H1 (cell line): ENCODE measurements around the gene BRAT1. TPM values are rescaled to one million over a fixed set of nuclear protein-coding genes. Genes with fewer than 3 reads are reported as not detected.

Experiments
- CTCF ChIA-PET: fragments of 300-600 bp; sonication (Branson Sonifier 250); formaldehyde crosslinking; loops from one replicate; lab custom pipeline; 2021; ENCODE audit not compliant: partially characterized antibody; lab: Charles Lee
- POLR2A ChIA-PET: fragments of 300-600 bp; sonication (Branson Sonifier 250); formaldehyde crosslinking; loops from one replicate; lab custom pipeline; 2021; ENCODE audit warnings: inconsistent platforms; ENCODE audit not compliant: partially characterized antibody; lab: Charles Lee
- DNase-seq, 2 experiments: peaks; one replicate each; pipeline versions ENCODE4 v3.0.0 to v3.0.0-alpha.2; 2010 to 2022; ENCODE audit warnings: low spot score in 2 of 2, low read depth in 1 of 2, mixed read lengths in 1 of 2
- FAIRE-seq: peaks from 2 replicates; lab custom pipeline; 2011; peaks lifted over from hg19 to GRCh38; lab: Jason Lieb, UNC
- H2AFZ ChIP-seq: 2 replicates; pipeline ENCODE4 v1.8.1; 2012; ENCODE audit warnings: low read length, inconsistent platforms
- H2AK5ac ChIP-seq: 2 replicates; pipeline ENCODE4 v1.6.1; 2013; ENCODE audit warnings: low read depth, low read length
- H2BK120ac ChIP-seq: replicated peaks from 2 replicates; pipeline ENCODE3; 2013; ENCODE audit warnings: low read depth, low read length, inconsistent platforms
- H2BK12ac ChIP-seq: 2 replicates; pipeline ENCODE4 v1.6.1; 2013; ENCODE audit warnings: low read depth, low read length
- H2BK15ac ChIP-seq: 2 replicates; pipeline ENCODE4 v1.6.1; 2013; ENCODE audit warnings: low read length
- H2BK20ac ChIP-seq: 2 replicates; pipeline ENCODE4 v1.6.1; 2013; ENCODE audit warnings: low read length
- H2BK5ac ChIP-seq: 2 replicates; pipeline ENCODE4 v1.6.1; 2013; ENCODE audit warnings: low read depth, low read length
- H3K14ac ChIP-seq: 2 replicates; pipeline ENCODE4 v1.6.1; 2013; ENCODE audit warnings: inconsistent platforms; ENCODE audit not compliant: insufficient read length
- H3K18ac ChIP-seq: 2 replicates; pipeline ENCODE4 v1.6.1; 2013; ENCODE audit warnings: low read length; ENCODE audit errors: extremely low read depth
- H3K23ac ChIP-seq: 2 replicates; pipeline ENCODE4 v1.6.1; 2013; ENCODE audit warnings: inconsistent platforms; ENCODE audit not compliant: insufficient read length
- H3K23me2 ChIP-seq: 2 replicates; pipeline ENCODE4 v1.6.1; 2013; ENCODE audit warnings: low read depth, low read length
- H3K27ac ChIP-seq: 2 replicates; pipeline ENCODE4 v1.6.1; 2011; ENCODE audit warnings: low read depth, low read length, inconsistent platforms
- H3K27me3 ChIP-seq, 4 experiments: replicated peaks in 1 of 4; 1 replicate in 1 of 4; 2 replicates in 3 of 4; pipeline versions ENCODE4 v1.6.1 to v1.8.1; 2011 to 2013; ENCODE audit warnings: low read length in 3 of 4, mild to moderate bottlenecking in 3 of 4, inconsistent platforms in 2 of 4, mixed read lengths in 2 of 4, moderate library complexity in 1 of 4; ENCODE audit not compliant: control insufficient read depth in 3 of 4, insufficient read depth in 3 of 4; ENCODE audit errors: extremely low read depth in 1 of 4
- H3K36me3 ChIP-seq, 4 experiments: 2 replicates each; pipeline versions ENCODE4 v1.6.1 to v1.8.1; 2011 to 2013; ENCODE audit warnings: mild to moderate bottlenecking in 4 of 4, low read length in 3 of 4, moderate library complexity in 2 of 4, control low read depth in 1 of 4, inconsistent platforms in 1 of 4; ENCODE audit not compliant: insufficient read depth in 4 of 4, control insufficient read depth in 2 of 4
- H3K4ac ChIP-seq: replicated peaks from 2 replicates; pipeline ENCODE3; 2013; ENCODE audit warnings: low read length, low read depth, mixed read lengths, inconsistent platforms; ENCODE audit not compliant: insufficient read length
- H3K4me1 ChIP-seq, 4 experiments: replicated peaks in 1 of 4; 1 replicate in 1 of 4; 2 replicates in 3 of 4; pipeline versions ENCODE4 v1.6.1 to v1.8.1; 2011 to 2013; ENCODE audit warnings: low read length in 3 of 4, inconsistent platforms in 2 of 4, mixed read lengths in 1 of 4; ENCODE audit not compliant: insufficient read depth in 4 of 4, control insufficient read depth in 3 of 4
- H3K4me2 ChIP-seq, 2 experiments: 2 replicates each; pipeline versions ENCODE4 v1.6.1 to v1.8.1; 2011 to 2013; ENCODE audit warnings: low read depth in 2 of 2, low read length in 2 of 2, control low read depth in 1 of 2, inconsistent platforms in 1 of 2, mild to moderate bottlenecking in 1 of 2; ENCODE audit not compliant: insufficient read depth in 1 of 2
- H3K4me3 ChIP-seq, 4 experiments: fragments of 200-600, 300-600 bp in 1 of 4; sonication (generic), shearing (Covaris generic), sonication (Bioruptor Twin) in 1 of 4; 2 replicates each; pipeline versions ENCODE4 v1.5.1 to v1.8.1; 2011 to 2016; ENCODE audit warnings: low read length in 4 of 4, low read depth in 3 of 4, control low read depth in 2 of 4, inconsistent platforms in 2 of 4, mild to moderate bottlenecking in 2 of 4, mixed read lengths in 1 of 4, moderate library complexity in 1 of 4; ENCODE audit not compliant: insufficient read depth in 2 of 4; ENCODE audit errors: extremely low read depth in 1 of 4
- H3K56ac ChIP-seq: replicated peaks from 2 replicates; pipeline ENCODE3; 2013; ENCODE audit warnings: low read depth, mild to moderate bottlenecking, mixed read lengths, low read length, inconsistent platforms; ENCODE audit not compliant: insufficient read length
- H3K79me1 ChIP-seq: 2 replicates; pipeline ENCODE4 v1.6.1; 2013; ENCODE audit warnings: low read depth, low read length, control low read depth
- H3K79me2 ChIP-seq, 2 experiments: 2 replicates each; pipeline versions ENCODE4 v1.6.1 to v1.8.1; 2012 to 2013; ENCODE audit warnings: low read length in 2 of 2, mild to moderate bottlenecking in 2 of 2, inconsistent platforms in 1 of 2; ENCODE audit not compliant: insufficient read depth in 2 of 2, control insufficient read depth in 1 of 2
- H3K9ac ChIP-seq, 4 experiments: replicated peaks in 1 of 4; 1 replicate in 1 of 4; 2 replicates in 3 of 4; pipeline versions ENCODE4 v1.6.1 to v1.8.1; 2011 to 2013; ENCODE audit warnings: low read depth in 3 of 4, low read length in 3 of 4, control low read depth in 2 of 4, mild to moderate bottlenecking in 2 of 4, moderate library complexity in 2 of 4, inconsistent platforms in 1 of 4; ENCODE audit errors: extremely low read depth in 1 of 4
- H3K9me3 ChIP-seq, 2 experiments: 2 replicates each; pipeline versions ENCODE4 v1.6.1 to v1.8.1; 2012 to 2013; ENCODE audit warnings: mild to moderate bottlenecking in 2 of 2, moderate library complexity in 2 of 2, control low read depth in 1 of 2, inconsistent platforms in 1 of 2, low read depth in 1 of 2, low read length in 1 of 2, mixed read lengths in 1 of 2; ENCODE audit not compliant: insufficient read depth in 2 of 2
- H4K20me1 ChIP-seq, 2 experiments: replicated peaks in 1 of 2; 2 replicates each; pipeline versions ENCODE3 to v1.8.1; 2011 to 2013; ENCODE audit warnings: inconsistent platforms in 2 of 2, low read length in 2 of 2, mild to moderate bottlenecking in 1 of 2; ENCODE audit not compliant: insufficient read depth in 2 of 2, control insufficient read depth in 1 of 2
- H4K5ac ChIP-seq: 2 replicates; pipeline ENCODE4 v1.6.1; 2013; ENCODE audit warnings: low read length, low read depth, mixed read lengths, inconsistent platforms; ENCODE audit not compliant: insufficient read length
- H4K8ac ChIP-seq: 2 replicates; pipeline ENCODE4 v1.8.0; 2013; ENCODE audit warnings: mild to moderate bottlenecking, moderate library complexity, low read length, inconsistent platforms; ENCODE audit not compliant: insufficient read depth; ENCODE audit errors: extremely low read depth
- H4K91ac ChIP-seq: replicated peaks from 2 replicates; pipeline ENCODE3; 2013; ENCODE audit warnings: low read length, mixed read lengths, inconsistent platforms; ENCODE audit not compliant: insufficient read length
- ASH2L ChIP-seq: fragments of 200-600, 300-600 bp; sonication (generic); IDR thresholded peaks from one replicate; pipeline ENCODE4 v1.7.1; 2017; ENCODE audit warnings: low read length
- CTBP2 ChIP-seq: IDR thresholded peaks from 2 replicates; pipeline ENCODE4 v1.7.0; 2011; ENCODE audit warnings: borderline replicate concordance, mild to moderate bottlenecking, moderate library complexity, mixed read lengths, low read length; ENCODE audit not compliant: insufficient read depth, insufficient read length
- MAFK ChIP-seq: IDR thresholded peaks from 2 replicates; pipeline ENCODE4 v1.6.1; 2012; ENCODE audit warnings: low read depth, mild to moderate bottlenecking, improper control_type of control experiment, low read length
- POU5F1 ChIP-seq: IDR thresholded peaks from 2 replicates; pipeline ENCODE4 v1.6.1; 2011; ENCODE audit warnings: low read depth, mild to moderate bottlenecking, low read length, moderate library complexity
- RBBP5 ChIP-seq: IDR thresholded peaks from 2 replicates; pipeline ENCODE4 v1.7.1; 2012; ENCODE audit warnings: low read depth, mild to moderate bottlenecking, inconsistent platforms, low read length, moderate library complexity, borderline replicate concordance
- WGBS, 2 experiments: shearing (Covaris generic) in 1 of 2; methylation state at CpG; one replicate each; pipeline versions ENCODE4 v1.1.6 to v1.1.7; 2013 to 2015; ENCODE audit warnings: low lambda C conversion rate in 2 of 2, mixed read lengths in 2 of 2, inconsistent platforms in 1 of 2, low coverage in 1 of 2, missing lambda C conversion rate in 1 of 2; ENCODE audit not compliant: insufficient replicate concordance in 2 of 2, insufficient coverage in 1 of 2, insufficient read length in 1 of 2; ENCODE audit errors: extremely low coverage in 1 of 2, missing lambda C conversion rate in 1 of 2; 5-methylcytosine and 5-hydroxymethylcytosine counted together
- polyA plus RNA-seq, 7 experiments: library from polyadenylated mRNA; depleted of rRNA in 3 of 7; stranded (reverse) in 5 of 7; unstranded in 2 of 7; fragments of >200 nt in 5 of 7; fragments of 200-250 nt in 2 of 7; gene quantifications; 1 replicate in 5 of 7; 2 replicates in 1 of 7; 4 replicates in 1 of 7; pipeline versions ENCODE4 v1.2.1 to v1.2.3, GENCODE V29; 2011 to 2013; ENCODE audit warnings: missing spikeins in 2 of 7, mixed read lengths in 2 of 7
- total RNA-seq: library from RNA; stranded (reverse); fragmentation: NEBNext Ultra II Directional; extraction: Animal tissue kit (Norgen Biotek cat#: 25700); gene quantifications from 2 replicates; pipeline ENCODE4 v1.2.1, GENCODE V29; 2021

BRAT1 gene
- total and polyA plus RNA-seq, 2 of the 8 experiments (the other 6 are each of a cell fraction or from before 2014, with no cell fraction given): 36.8 to 42.3 TPM

GRCh38 chr7:2520761-2521290 lies 34.5 kb downstream of the BRAT1 start:
- Histone ChIP-seq H2BK15ac (no peak overlapping the region), H3K23ac (no peak overlapping the region), H3K79me2 (peaks cover 0 to 20% of the 10 kb centered on the region in 2 experiments; a peak in 3 of 4 replicates), H3K4me2 (peak overlapping the region; percentile 85 to 88), H4K91ac (no peak overlapping the region), H2AFZ (no peak overlapping the region), H3K18ac (no peak overlapping the region; the same call in 1 of the 2 replicates), H3K27me3 (peaks cover 0 to 22% (median 12%) of the 10 kb centered on the region in 4 experiments; a peak in 6 of 7 replicates), H2BK120ac (no peak overlapping the region), H3K4me3 (peak overlapping the region; percentile 56 to 73 (median 65)), H3K14ac (no peak overlapping the region), H4K20me1 (peaks cover 14 to 26% of the 10 kb centered on the region in 2 experiments), H3K27ac (no peak overlapping the region), H2BK5ac (no peak overlapping the region), H3K9ac (peak overlapping the region in 1 of 4 experiments; percentile 16; a peak in 1 of 7 replicates), H3K79me1 (no peaks in the 10 kb centered on the region; the same call in 1 of the 2 replicates), H3K56ac (no peak overlapping the region), H4K5ac (no peak overlapping the region), H4K8ac (no peak overlapping the region), H2BK20ac (no peak overlapping the region), H3K4me1 (peaks cover 3 to 68% (median 58%) of the 10 kb centered on the region in 4 experiments), H3K4ac (no peak overlapping the region), H2BK12ac (no peak overlapping the region), H2AK5ac (no peak overlapping the region), H3K9me3 (no peaks in the 10 kb centered on the region), H3K36me3 (peaks cover 0 to 8% (median 3%) of the 10 kb centered on the region in 4 experiments; a peak in 4 of 8 replicates), H3K23me2 (peaks cover 21% of the 10 kb centered on the region)
- ChIA-PET CTCF (interaction anchor here (0.9 to 1.2 kb wide), 2 partner anchors 37 to 42 kb away, joined by 3 to 4 read pairs; no protein-coding TSS in a partner anchor), POLR2A (interaction anchor here (0.6 to 1.4 kb wide), 5 partner anchors 20 to 127 kb away, joined by 3 to 5 read pairs (median 4); no protein-coding TSS in a partner anchor)
- 47% methylated on average over 6 of the region's 12 CpGs; no CpG with 5 or more reads in 1 of the 2 experiments for WGBS, 2 experiments
- no peak for FAIRE-seq
- DNase-seq: no peak
- TF ChIP-seq MAFK (no peak), POU5F1 (no peak), CTBP2 (no peak), RBBP5 (no peak), ASH2L (no peak)
